Superior temporal gyrus (tissue), 1 donor: Measurements from ENCODE around the gene HDAC10.
"Not testable (repeated sequence)": the region's sequence is repeated elsewhere in the genome, so short reads cannot be mapped to it uniquely, and the experiment has no call there.

Experiments used
- DNase-seq: peaks from one replicate; pipeline ENCODE4 v3.0.0-alpha.2; 2016; ENCODE audit errors: extremely low spot score

The HDAC10 gene

DNA sequence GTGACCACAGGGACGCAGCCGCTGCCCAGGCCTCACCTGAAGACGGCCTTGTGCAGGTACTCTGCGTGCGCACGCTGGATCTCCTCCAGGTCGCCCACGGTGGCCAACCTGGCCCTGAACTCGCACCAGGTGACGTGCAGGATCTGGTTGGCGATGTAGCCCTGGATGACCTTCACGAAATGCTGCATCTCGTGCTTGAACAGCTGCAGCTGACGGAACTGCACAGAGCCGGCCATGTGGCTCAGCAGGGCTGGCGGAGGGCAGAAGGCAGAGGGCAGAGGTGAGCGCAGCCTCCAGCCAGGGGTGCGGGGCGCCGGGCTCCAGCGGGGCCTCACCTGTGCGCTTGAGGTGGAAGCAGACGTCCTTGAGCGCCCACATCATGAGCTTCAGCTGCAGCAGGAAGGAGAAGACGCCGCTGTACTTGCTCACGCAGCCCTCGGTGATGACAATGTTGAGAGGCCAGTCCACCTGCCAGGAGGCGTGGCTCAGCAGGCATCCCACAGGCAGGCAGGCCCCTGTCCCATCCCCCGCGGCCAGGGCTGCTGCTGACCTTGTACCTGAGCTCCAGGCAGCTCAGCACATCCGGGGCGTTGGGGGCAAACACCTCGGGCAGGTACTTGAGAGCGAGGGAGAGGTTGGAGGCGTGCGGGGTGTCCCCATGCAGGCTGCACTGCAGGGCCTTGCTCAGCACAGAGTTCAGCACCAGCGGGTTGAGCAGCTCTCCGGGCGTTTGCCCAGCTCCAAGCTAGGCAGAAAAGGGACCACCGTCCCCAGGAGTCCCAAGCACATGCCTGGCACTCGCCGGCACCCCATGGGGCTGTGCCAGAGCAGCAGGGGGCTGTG lies 32.7 kb downstream of the HDAC10 start:
- no peak for DNase-seq

DNA sequence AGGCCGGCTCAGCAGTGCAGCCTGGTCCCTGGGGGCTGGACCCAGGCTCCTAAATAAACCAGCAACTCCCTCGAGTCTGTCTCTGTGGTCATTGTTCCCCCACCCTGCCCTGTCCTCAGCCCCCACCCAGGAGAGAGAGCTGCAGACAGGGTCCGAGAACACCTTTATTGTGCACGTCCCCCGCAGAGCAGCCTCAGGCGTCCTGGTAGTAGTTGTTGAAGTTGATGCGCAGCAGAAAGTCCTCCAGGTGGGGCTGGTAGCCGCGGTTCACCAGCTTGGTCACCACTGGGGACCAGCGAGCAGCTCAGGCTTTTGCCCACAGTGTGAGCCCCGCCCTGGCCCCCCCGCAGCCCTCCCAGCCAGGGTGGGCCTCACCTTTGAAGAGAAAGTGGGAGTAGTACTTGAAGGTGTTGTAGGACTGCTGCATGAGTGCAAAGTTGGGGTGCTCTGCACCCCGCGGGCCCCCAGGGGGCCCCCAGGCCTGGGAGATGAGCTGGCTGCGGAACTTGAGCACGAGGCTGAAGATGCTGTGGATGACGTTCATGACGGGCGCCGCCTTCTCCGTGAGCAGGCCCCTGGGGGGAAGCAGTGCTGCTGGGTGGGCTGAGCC lies 33.4 kb downstream of the HDAC10 start:
- no peak for DNase-seq

GRCh38 chr22:50216684-50217520 lies 34.2 kb downstream of the HDAC10 start:
- DNase-seq, result no peak

DNA sequence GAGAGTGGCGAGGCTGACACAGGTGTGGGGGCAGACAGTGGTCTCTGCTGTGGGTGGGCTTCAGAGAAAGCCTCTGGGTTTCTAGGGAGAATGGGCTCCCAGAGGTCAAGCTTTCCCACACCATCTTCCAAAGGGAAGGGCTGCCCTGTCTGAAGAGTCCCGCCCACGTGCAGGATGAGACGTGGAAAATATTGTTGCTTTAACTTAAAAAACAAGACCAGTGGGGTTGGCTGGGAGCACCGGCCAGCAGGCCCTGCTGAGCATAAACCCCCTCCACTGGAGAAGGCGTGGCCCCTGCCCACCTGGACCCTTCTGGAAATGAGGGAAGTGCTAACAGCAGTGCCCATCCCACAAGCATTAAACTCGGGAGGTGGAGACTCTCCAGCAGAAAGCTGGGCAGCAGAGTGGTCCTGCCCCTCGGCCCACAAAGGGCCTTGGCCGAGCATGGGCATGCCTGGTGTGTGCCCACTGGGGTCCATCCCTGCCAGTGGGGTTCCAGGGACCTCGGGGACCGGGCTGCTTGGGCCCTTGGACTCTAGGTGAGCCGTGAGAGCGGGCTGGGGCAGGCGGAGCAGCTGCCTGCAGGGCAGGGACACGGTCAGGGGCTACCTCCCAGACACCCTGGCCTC lies 34.9 kb downstream of the HDAC10 start:
- DNase-seq, result no peak

- no peak for DNase-seq
These were observed 35.6 kb downstream of the HDAC10 start for GRCh38 chr22:50215297-50216054.

DNA sequence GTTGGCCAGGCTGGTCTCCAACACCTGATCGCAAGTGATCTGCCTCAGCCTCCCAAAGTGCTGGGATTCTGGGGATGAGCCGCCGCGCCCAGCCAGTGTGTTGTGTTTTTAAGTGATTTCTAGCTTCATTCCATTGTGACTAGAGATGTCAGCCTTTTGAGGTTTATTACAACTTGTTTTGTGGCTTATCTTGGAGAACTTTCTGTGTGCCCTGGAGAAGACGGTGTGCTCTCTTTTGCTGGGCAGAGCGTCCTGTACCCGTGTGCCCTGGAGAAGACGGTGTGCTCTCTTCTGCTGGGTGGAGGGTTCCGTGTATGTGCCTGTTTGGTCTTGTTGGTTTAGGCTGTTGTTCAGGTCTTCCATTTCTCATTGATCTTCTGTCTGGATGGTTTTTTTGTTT lies 37.8 kb downstream of the HDAC10 start:
- DNase-seq, result no peak

GRCh38 chr22:50211147-50211546 lies 39.9 kb downstream of the HDAC10 start:
- DNase-seq, result no peak

DNA sequence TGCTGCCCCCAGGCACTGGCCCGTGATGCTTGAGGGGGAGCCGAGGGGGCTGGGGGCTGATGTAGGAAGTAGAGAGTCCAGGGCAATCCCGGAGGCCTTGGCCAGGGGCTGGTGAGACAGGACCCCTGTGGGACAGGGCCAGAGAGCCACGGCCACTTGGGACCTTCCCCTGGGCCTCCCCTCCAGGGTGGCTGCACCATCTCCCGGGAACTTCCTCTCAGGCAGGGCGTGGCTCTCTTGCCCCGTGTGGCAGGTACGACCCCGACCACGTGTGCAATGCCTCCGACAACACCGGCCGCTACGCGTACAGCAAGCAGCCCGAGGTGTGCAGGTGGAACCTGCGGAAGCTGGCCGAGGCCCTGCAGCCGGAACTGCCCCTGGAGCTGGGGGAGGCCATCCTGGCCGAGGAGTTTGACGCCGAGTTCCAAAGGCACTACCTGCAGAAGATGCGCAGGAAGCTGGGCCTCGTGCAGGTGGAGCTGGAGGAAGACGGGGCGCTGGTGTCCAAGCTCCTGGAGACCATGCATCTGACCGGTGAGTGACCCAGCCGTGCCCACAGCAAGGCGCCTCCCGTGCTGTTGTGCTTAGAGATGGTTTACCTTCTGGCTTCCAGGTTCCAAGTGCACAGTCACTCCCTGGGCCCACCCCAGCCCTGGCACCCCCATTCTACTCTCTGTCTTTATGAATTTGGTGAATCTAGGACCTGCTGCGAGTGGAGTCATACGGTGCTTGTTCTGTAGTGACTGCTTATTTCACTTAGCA lies 40.5 kb downstream of the HDAC10 start:
- no peak for DNase-seq

DNA sequence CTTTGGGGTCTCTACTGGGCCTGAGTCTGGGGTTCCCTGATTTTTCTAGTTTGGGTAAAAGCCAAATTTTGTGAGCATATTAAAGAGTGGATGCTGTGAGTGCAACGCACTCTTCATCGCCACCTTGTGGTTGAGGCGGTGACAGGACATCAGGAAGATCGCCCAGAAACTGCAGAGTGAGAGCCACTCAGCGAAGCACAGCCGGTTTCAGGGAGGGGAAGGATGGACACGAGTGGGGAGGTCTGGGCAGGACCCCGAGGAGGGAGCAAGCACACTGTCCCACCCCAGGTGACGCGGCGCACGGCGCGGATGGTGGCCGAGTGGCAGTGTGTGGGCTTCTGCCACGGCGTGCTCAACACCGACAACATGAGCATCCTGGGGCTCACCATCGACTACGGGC lies 41.2 kb downstream of the HDAC10 start:
- peak; percentile 86 for DNase-seq

GRCh38 chr22:50208939-50209892 lies 41.8 kb downstream of the HDAC10 start:
- DNase-seq, result no peak

GRCh38 chr22:50208430-50208938 lies 42.6 kb downstream of the HDAC10 start:
- DNase-seq, result no peak

GRCh38 chr22:50207383-50208140 lies 43.5 kb downstream of the HDAC10 start:
- no peak for DNase-seq

DNA sequence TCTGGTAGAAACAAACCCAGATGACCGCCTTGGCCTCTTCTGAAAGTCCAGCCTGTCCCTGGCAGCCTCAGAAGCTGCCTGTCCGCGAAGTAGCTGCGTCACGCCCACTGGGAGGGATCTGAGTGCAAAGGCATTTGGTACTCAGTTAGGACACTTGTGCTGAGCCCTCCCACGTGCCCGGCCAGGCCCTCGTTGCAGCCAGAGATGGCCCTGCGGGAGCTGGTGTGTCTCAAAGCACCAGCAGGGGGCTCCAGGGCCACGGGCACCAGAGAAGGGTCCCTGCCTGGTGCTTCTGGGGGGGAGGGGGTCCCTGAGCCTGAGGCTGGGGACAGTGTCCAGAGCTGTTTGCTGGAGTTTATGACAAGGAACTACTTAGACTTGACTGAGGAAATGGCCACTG lies 44.5 kb downstream of the HDAC10 start:
- no peak for DNase-seq

DNA sequence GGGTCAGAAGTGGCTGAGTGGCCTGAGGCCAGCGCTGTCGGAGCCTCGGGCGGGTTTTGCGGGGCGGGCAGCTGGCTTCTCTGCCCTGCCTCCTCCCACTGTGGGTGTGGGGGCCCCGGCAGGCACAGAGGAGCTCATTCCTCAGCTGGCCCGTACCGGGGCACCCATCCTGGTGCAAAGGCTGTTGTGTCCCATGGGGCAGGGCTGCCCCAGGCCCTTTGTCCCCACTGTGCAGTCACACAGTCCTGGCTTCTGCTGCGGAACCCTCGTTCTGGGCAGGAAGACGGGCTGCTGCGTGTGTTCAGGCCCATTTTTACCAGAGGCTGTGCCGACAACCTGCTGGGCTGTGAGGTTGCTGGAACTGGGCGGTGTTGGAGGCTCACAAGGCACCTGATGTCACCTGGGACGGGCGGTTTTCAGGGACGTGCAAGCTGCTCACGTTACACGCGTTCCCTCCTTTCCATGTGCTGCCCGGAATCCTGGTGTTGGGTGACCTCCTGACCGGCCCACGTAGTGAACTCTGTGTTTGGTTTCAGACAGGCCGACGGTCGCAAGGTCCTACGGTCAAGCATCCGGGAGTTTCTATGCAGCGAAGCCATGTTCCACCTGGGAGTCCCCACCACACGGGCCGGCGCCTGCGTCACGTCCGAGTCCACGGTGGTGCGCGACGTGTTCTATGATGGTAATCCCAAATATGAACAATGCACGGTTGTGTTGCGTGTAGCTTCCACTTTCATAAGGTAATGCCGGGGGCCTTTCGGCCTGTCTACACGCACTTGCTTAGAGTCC lies 45.1 kb downstream of the HDAC10 start:
- DNase-seq, result no peak

DNA sequence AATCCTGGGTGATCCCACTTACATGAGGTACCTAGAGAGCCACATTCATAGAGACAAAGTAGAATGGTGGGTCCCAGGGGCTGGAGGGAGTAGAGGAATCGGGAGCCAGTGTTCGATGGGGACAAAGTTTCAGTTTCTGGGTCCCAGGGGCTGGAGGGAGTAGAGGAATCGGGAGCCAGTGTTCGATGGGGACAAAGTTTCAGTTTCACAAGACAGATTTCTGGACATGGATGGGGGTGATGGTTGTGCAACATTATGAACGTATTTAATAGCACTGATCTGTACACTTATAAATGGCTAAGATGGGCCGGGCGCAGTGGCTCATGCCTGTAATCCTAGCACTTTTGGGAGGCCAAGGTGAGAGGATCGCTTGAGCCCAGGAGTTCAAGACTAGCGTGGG lies 46.1 kb downstream of the HDAC10 start:
- DNase-seq, result not testable (repeated sequence)

DNA sequence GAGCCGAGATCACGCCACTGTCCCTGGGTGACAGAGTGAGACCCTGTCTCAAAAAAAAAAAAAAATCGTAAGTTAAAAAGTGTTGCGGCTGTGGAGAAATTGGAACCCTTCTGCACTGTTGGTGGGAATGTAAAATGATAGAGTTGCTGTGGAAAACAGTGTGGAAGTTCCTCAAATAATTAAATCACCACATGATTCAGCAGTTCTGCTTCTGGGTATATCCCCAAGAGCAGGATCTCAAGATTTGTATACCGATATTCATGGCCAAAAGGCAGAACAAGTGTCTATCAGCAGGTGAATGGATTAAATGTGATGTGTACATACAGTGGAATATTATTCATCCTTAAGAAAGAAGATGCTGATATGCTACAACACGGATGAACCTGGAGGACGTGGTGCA lies 46.5 kb downstream of the HDAC10 start:
- no peak for DNase-seq

DNA sequence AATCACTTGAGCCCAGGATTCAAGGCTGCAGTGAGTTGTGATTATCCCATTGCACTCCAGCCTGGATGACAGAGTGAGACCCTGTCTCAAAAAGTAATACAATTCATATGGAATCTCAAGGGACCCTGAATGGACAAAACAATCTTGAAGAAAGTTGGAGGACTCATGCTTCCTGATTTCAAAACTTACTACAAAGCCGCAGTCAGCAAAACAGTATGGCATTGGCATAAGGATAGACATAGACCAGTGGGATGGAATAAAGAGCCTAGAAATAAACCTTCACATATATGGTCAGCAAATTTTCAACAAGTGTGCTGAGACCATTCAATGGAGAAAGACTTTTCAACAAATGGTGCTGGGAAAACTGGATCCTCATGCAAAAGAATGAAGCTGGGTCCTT lies 47.8 kb downstream of the HDAC10 start:
- no peak for DNase-seq
